ENCODE measurements around the gene SELENON.
A peak's percentile ranks its signal among the peaks of the same experiment; 100 is the strongest.

SELENON gene

GRCh38 chr1:25810341-25811299, 10.6 kb downstream of the SELENON start:
- DNase-seq = peak; percentile 88

- no peak for DNase-seq
Observed at GRCh38 chr1:25811384-25812082, 11.5 kb downstream of the SELENON start.

GRCh38 chr1:25813071-25813733, 13.2 kb downstream of the SELENON start:
- no peak for DNase-seq

- peak; percentile 45 for DNase-seq
Observed at GRCh38 chr1:25813734-25814471, 13.9 kb downstream of the SELENON start.

GRCh38 chr1:25814549-25815087, 14.6 kb downstream of the SELENON start:
- peak; percentile 37 for DNase-seq

DNA sequence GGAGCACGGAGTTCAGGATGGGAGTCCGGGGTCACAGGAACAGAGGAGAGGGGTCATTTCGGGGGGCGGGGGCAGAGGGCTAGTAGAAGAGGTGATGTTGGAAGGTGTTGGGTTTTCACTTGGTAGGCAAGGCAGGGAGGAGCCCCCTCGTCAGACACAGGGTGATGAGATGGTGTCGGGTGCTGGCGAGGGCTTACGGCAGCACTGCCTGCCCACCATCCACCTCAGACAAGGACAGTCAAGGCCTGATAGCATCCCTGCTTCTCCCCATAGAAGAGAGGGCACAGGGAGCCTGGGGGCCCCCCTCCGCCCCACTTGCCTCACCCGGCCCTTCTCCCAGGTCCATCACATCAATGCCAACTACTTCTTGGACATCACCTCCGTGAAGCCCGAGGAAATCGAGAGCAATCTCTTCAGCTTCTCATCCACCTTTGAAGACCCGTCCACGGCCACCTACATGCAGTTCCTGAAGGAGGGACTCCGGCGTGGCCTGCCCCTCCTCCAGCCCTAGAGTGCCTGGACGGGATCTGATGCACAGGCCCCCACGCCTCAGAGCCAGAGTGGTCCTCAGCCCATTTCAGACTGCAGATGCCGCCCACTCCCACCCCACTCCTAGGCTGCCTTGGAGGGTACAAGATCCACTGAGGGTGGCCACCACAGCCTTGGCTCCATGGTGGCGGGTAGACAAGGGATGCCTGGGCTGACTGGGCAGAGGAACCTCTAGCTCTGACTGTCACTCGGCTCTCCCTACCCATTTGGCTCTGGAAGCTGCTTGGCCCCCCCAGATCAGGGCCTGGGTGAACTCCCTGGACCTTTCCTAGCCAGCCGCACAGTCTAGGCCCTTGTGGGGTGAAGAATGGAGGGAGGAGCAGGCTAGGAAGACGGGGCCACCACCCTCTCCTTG, 15.5 kb downstream of the SELENON start:
- DNase-seq = peak; percentile 43

DNA sequence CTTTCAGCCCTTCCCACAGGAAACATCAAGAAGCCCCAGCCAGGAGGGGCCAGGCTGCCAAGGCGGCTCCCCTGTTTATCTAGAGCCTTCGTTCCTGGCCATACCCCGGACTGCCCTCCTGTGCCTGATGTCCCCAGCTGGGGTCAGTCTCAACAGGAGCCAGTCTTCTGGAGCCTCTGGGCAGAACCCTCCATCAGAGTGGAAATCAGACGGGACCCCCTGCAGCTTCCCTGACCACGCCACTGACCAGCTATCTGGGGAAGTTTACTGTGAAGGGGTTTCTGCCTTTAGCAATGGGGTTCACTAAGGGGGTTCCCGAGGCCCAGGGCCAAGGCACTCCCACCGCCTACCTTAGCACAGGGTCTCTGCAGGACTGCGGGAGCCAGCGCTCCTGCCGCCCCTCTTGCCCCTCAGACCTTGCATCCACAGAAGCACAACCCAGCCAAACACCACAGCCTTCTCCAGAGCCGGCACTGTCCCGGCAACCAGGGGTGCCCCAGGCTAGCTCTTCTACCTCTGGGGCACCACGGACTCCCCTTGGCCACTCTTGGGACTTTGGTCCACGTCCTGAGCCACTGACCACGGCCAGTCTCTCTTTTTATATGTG, 16.2 kb downstream of the SELENON start:
- no peak for DNase-seq

- DNase-seq = peak; percentile 81
Observed at GRCh38 chr1:25817840-25818501, 18.0 kb downstream of the SELENON start.

GRCh38 chr1:25818569-25818968, 18.6 kb downstream of the SELENON start:
- peak; percentile 50 for DNase-seq

DNA sequence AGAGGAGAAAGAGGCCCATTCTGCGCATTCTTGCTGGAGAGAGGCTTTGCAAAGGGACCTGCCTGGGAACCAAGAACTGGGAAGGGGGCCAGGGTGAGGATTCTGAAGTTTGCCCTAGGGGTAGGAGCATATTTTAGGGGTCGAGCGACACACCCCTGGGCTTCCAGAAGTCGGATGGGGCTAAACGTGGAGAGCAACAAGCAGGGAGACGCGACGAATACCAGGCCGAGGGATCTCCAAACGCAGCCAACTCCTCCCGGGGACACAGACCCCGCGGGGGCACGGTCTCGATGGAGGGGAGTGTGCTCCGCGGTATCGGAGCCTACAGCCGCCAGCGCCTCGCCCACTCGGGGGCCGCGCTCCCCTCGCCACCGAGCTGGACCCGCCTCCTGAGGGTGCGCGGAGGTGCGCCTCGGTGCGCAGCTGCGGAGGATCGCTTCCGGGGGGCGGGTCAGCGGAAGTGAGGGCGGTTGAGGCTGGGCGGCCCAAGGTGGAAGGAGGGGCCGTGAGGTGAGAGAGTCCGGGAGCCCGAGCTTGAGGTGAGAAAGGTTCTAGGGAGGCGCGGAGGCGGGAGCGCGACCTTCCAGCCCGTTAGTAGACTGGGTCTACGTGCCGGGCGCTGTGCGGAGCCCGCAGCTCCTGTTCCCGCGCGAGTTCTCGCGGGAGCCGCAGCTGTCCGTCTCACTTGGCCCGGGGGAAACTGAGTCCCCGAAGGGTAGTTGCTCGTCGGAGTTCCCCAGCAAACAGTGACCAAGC, 19.7 kb downstream of the SELENON start, which contains the start of gene MTFR1L:
MTFR1L (plus strand) TSS at position 464 of the 756 bp plus-strand sequence. CDS start 3,151 bp downstream, outside the sequence.
- DNase-seq = peak; percentile 95

- peak; percentile 89 for DNase-seq
Observed at GRCh38 chr1:25820247-25821111, 20.5 kb downstream of the SELENON start.

GRCh38 chr1:25821112-25821476, 21.1 kb downstream of the SELENON start:
- DNase-seq = no peak

- DNase-seq = no peak
Observed at GRCh38 chr1:25821630-25822091, 21.7 kb downstream of the SELENON start.

- DNase-seq = no peak
Observed at GRCh38 chr1:25825605-25826004, 25.6 kb downstream of the SELENON start.

DNA sequence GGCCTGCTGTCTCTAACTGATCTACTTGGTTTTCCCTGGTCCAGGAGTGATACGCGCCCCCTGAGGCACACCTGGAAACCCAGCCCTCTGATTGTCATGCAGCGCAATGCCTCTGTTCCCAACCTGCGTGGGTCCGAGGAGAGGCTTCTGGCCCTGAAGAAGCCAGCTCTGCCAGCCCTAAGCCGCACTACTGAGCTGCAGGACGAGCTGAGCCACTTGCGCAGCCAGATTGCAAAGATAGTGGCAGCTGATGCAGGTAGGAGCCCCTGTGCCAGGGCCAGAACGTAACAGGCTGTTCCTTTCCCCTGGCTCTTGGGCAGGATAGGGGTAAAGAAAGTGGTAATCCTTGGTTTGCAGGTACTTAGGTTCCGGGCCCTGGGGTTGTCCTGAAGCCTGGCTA, 26.6 kb downstream of the SELENON start:
- DNase-seq = peak; percentile 54

- no peak for DNase-seq
Observed at GRCh38 chr1:25828491-25828890, 28.5 kb downstream of the SELENON start.

DNA sequence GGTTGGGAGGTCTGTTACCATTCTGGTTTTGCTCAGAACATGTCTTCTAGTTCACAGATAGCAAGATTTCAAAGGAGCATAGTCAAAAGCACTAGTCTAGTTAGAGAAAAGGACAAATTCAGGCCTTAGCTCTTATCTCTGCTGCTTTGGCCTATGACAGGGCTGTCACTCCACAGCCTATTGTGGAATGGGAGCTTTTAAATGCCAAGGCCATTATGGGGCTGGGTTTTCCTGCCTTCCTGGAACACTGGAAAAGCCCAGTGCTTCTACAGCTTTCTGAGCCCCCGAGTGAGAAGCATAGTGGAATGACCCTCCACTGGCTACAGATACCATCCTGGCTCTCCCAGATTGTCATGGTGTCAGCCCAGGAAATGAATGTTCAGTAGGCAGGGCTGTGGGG, 29.1 kb downstream of the SELENON start:
- no peak for DNase-seq

GRCh38 chr1:25831569-25832196, 31.7 kb downstream of the SELENON start:
- DNase-seq = no peak

Data from islet precursor cell (in vitro differentiated cells).